Measurements from ENCODE around the gene PPFIBP1.
"Not testable (repeated sequence)": the region's sequence is repeated elsewhere in the genome, so short reads cannot be mapped to it uniquely, and the experiment has no call there.

The PPFIBP1 gene

DNA sequence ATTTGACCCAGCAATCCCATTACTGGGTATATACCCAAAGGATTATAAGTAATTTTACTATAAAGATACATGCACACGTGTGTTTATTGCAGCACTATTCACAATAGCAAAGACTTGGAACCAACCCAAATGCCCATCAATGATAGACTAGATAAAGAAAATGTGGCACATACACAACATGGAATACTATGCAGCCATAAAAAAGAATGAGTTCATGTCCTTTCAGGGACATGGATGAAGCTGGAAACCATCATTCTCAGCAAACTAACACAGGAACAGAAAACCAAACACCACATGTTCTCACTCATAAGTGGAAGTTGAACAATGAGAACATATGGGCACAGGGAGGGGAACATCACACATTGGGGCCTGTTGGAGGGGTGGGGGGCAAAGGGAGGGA lies 20.9 kb downstream of the PPFIBP1 start:
- DNase-seq = not testable (repeated sequence)

DNA sequence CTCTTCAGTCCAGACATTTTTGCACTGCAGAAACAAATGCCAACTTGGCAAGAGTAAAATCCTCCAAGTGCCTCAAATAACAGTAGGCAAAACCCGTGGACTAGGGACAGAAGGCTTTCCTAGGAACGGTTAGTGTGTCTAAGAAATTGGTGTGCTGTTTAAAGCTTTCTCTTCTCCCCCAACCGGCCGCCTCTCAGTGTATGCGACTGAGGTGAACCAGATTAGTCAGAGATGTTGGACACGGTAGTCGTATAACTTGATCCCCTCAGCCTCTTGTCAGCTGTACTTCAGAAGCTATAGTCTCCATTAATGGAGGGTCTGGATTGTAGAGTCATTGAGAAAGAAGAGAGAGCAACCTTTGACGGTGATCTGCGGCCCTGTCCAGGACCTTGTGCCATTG lies 21.7 kb downstream of the PPFIBP1 start:
- DNase-seq = no peak

DNA sequence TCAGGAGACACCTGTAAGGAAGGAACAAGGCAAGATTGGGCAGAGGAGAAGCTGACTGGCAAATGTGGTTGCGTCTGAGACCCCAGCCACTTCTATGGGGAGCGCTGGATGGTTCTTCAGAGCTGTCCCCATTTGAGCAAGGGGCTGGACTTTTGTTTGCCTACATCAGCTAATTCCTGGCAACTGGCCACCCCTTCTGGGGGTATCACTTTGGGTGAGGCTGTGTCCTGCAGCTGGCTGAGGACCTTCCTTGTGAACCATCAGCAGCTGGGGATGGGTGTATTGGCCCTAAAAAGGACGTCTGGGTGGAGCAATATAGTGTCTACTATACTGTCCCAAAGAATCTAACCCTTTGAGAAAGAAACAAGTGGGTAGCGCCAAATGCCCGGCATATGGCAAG lies 23.6 kb downstream of the PPFIBP1 start:
- no peak for DNase-seq

DNA sequence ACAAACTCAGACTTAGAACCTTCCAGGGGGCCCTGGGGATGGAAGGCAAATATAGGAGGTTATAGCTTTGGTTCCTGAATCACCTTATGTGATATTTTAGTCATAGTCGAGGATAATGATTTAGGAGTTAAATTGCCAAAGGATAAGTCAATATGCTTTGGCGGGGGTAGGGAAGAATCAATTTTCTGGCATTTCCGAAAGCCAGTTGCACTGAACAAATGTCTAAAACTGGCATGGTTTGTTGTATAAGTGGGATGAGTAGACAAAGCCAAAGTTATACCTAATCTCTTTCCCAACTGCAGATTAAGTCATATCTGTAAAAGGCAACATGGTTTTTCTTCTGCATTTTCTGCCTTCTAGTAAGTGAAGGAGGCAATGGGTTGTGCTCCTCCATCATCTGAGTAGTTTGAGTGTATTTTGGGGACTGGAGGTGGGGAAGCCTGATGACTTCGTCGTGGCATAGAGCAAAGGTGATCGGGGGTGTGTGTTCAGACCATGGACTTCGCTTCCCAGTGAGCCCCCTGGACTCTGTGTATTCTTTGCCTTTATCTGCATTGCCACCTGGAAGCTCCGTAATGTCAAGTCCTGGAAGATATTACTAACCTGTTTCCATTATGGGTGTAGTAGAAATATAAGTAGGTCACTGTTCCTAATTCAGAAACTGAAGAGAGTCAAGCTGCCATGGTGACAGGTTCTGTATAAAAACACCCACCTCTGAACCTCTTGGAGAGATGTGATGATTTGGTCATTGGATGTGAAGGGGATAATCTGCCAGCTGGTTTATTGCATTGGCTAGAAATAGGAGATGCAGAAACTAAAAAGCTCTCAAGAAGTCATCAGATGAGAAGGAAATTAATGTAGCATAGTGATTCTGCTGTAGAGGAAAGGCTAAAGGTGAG lies 24.5 kb downstream of the PPFIBP1 start:
- no peak for DNase-seq

DNA sequence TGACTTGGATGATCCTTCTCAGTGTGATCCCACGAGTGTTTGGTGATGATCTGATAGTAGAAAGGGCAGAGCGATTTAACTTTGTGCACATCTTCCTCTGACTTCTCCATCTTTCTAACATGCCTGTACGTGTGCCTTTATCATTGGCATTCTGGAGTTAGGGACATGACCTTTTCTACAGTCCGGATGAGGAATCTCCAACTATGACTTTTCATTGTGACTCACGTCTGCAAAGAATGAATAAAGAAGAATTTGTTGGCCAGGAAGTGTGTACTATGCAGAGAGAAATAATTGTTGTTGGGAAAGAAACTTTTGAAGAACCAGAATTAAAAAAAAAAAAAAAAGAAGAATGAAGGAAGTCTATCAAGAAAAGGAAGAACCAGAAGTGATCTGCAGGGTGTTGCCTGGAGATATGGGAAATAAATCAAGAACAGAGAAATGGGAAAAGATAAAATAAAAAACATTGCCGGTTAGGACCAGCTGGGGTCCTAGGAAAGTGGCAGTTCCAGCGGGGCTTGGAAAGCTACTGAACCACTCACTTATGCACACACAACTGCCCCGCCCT lies 25.3 kb downstream of the PPFIBP1 start:
- DNase-seq = peak; percentile 91

DNA sequence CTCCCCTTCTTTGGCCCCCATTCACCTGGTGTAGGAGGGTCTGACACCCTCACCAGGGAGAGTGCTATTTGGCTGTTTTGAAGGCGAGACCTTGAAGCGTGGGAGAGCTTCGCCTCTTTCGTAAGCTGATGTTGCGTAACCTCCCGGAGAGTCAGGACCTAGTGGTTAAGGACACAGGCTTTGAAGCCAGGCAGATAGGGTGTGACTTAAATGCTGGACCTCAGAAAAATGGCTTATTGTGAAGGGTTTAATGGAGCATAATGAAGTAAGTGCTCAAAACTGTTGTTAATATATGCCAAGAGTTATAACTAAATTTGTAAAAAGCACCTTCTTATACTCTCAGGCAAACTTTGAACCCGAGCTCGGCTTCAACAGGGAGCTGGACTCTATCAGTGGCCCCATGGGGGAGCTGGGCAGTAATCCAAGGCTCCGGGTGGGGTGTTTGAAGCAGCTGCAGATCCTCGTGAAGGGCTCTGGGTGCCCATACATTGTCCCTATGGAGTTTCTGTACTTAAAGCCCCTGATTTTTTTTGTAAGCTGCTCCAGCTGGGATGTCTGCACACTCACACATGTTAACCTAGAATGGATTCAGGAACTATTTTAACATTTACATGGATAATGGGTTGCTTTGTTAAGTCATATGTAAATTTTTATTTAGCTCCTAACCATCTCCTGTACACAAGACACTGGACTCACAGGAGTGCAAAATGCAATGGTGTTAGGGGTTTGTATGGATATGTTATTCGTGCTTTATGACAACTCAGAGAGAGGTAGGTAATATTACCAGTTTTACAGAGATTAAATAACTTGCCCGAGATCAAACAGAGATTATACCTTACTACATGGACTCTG lies 26.0 kb downstream of the PPFIBP1 start:
- DNase-seq = peak; percentile 92

DNA sequence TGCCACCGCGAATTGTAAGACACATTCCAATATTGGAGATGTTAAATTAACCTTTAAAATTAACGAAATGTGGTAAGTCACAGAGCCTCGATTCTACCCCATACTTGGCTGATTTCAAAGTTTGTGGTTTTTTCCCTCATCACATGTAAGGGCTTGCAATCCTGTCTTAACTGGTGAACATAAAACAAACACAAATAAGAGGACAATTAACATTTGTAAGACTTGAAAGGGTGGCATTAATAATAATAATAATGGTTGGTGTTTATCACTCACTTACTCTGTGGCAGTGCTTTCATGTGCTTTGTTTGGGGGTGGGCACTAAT lies 26.6 kb downstream of the PPFIBP1 start:
- DNase-seq = no peak

DNA sequence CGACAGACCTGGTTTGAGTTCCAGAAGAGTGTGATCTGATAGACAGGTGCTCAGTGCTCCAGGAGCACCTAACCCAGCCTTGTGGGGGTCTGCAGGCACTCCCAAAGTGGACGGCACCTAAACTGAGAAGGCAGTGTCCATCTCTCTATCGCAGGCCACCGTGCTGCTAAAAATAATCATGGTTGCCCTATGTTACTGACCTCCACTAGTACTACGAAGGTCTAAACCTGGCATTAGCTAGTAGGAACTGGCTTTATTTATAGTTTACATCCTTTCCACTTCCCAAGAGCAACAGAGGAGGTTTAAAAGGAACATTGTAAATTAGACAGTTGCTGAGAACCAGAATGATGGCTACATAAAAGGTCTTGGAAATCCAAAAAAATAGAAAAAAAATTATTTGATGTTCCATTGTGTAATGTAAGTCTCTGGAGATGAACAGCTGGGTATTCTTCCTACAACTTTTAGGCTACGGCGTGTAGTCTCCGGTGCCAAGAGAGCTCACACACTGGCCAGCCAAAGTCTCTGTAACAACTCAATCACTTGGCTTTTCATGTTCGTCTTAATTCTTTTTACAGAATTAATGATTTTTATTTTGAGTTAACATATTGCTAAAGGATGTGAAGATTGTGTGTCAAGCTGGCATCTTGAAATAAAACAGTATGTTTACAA lies 27.3 kb downstream of the PPFIBP1 start:
- DNase-seq = no peak

DNA sequence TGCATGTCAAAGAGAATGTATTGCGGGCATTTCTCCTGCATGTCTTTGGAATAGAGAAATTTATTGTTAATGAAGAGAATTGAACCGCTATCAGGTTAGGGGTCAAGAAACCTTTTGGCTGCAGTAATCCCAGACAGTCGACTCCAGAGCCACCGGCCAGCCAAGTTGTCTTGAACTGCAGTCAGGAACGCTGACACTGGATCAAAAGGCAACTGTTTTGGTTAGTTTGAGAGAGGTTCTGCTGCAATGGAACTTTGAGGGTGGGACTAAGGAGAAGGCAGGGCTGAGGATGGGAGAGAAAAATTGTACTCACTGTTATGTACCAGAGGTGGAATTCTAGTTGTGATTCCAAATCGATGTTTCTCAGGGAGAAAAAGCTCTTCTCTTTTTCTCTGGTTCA lies 28.2 kb downstream of the PPFIBP1 start:
- DNase-seq = no peak

DNA sequence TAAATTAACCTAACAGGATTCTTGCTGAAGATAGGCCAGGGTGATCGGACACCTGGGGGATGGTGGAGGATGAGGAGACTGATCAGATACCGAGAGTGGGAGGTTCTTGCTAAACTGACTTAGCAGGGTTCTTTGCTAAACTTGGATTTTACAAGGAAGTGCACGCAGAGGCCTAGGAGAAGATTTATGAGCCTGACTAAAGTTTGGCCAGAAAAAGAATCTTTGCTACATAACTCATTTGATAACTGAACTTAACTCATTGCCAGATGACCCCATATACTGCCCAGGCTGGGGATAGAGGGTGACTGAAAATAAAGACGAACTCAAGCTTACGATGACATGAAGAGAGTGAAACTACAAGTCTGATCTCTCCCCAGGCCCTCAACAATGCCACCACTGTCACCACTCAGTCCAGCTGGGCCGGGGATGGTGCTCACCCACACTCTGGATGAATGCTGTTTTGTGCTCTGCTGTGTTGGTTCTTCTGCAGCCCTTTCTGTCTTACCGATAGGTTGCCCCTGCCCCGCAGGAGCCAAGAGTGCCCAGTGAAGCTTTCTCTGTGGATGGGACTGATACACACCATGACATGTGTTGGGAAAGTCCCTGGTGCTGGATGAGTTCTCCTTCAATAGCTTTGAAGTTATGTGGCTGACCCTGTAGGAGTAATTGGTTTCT lies 29.0 kb downstream of the PPFIBP1 start:
- no peak for DNase-seq

DNA sequence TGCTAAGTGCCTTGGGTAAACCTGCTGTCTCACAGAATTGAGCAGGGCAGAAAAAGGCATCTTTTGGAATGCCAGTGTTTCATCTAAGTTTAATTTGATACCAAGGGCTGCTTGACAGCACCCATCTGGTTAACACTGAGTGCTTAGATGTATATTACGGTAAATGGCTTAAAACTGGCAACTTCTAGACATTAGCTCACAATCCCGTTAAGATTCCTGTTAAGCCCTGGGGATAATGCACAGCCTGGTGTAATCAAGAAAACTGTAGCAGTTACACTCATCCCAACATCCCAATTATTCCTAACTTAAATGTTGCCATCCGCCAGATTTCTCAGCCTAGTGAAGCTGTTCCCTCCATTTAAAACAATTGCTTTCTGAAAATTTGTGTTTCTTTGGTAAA lies 29.9 kb downstream of the PPFIBP1 start:
- DNase-seq = no peak

DNA sequence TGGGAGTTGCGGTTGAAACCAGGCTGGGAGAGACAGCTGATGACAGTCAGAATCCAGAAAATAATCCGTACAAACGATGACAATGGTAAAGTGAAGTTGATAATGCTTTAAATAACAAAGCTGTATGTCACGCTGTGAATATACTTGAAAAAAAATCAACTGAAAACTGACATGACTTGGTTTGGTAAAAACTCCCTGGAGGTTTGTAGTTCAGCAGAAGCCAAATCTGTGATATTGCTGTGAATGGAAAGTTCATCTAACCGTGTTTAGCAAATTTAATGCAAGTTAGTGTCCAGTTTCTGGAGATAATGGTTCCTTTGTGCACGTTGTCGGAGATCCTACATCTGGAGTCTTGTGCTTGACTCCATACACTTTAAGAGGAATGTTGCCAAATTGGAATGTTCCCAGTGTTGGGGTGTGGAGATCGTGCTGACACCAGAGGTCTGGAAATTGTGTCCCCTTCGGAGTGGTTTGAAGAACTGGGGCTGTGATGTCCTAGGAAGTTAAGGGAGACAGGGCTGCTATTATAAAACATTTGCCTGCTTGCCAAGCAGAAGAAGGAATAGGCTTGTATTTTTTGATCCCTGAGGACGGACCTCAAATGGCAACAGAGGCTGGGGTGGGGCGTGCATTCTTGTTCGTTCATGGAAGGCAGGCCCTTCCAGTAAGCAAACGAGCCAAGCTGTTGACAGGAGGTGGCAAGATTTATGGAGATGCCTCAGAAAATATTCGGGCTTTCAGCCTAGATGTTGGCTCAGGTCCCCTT lies 30.6 kb downstream of the PPFIBP1 start:
- peak; percentile 79 for DNase-seq

DNA sequence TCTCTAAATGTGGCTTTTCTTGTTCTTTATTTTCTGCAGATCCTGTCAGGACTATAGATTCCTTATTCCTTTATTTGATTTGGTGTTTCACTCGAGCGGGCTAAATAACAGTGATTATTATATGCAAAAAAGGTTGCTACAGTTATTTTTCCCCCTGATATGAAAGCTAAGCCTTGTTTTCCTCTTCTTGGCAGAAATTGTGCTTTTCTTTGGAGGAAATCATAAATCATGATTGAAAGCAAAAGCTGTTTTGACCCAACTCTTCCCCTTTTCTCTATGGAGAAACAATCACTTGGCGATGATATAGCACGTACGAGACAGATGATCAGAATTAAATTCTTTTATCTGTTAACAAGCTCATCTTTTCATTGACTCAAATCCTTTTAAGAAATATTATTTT lies 31.4 kb downstream of the PPFIBP1 start:
- no peak for DNase-seq

DNA sequence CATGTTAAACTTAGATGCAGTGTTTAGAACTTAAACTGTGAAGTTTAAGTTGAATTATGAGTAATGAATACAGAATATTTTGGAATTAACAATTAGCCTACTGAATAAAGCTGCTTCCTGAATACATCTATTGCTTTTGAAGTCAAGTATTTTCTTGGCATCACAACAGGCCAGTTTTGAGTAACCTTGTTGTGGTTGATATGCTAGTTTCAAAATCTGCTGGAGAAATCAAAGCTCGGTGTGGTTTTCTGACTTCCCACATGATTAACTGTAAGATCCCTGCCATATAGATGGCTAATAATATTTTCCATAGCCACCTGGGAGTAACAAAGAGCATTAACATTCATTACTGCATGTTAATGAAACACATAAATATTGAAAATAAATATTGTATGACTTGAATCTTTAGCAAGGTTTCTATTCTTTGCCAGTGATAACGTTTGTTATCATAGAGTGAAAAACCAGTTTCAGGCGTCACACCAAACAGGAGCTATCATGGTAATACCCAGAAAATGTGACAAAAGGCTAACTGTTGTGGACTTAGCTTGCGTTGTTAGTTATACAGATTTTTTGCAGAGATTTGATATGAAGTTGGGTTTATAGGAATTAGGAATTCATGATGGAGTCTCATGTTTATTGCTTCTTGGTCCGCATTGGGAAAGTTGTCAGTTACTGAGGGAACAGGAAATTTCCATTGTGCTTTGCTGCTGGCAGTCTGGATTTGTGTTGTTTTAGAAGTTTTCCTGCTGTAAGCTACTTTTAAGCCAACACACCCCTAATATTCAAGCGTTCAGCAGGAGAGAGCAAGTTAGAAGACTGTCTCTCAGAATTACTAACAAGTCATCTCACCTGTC lies 32.1 kb downstream of the PPFIBP1 start:
- DNase-seq = peak; percentile 56

DNA sequence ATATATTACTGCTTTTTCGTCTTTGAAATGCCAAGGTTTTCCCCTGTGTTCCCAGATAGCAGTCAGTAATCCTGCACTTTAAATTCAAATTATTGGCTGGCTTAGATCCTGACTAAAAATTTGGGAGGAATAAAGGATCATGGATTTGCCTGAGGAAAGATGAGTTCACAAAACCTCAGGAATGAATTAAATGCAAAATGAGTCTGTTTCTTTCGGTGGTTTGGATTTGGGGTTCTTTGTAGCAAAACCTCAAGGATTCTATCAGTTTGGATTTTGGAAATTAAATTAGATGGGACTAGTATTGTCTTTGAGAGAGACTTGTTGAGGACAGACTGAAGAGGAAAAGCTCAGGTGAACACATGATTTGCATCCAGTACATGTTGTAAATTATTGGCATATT lies 36.1 kb downstream of the PPFIBP1 start:
- peak; percentile 43 for DNase-seq

DNA sequence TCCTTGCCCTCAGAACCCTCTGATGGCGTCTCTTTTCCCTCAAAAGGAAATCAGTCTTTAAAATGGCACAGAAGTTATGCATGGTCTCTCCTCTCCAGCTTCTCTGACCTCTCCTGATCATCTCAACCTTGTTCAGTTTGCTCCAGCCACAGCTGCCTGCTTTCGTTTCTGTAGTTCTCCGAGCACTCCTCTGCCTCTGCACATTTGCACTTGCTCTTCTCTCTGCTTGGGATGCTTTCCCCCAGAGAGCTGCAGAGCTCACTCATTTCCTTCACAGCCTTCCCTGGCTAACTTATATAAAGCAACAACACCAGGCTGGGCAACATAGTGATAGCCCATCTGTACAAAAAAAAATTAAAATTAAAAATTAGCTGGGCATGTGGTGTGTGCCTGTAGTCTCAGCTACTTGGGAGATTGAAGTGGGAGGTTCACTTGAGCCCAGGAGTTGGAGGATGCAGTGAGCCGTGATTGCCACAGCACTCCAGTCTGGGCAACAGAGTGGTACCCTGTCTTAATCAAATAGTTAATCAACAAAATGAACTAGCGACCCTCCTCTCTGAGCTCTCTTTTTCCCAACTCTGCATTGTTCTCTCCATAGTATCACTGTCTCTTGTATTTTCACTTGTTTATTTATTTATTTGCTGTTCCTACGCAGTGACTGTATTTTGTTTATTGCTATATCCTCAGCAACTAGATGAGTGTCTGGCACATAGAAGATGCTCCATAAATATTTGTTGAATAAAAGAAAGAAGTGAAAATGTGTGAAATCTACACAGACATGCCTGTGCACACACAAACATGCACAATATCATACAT lies 37.7 kb downstream of the PPFIBP1 start:
- DNase-seq = no peak

DNA sequence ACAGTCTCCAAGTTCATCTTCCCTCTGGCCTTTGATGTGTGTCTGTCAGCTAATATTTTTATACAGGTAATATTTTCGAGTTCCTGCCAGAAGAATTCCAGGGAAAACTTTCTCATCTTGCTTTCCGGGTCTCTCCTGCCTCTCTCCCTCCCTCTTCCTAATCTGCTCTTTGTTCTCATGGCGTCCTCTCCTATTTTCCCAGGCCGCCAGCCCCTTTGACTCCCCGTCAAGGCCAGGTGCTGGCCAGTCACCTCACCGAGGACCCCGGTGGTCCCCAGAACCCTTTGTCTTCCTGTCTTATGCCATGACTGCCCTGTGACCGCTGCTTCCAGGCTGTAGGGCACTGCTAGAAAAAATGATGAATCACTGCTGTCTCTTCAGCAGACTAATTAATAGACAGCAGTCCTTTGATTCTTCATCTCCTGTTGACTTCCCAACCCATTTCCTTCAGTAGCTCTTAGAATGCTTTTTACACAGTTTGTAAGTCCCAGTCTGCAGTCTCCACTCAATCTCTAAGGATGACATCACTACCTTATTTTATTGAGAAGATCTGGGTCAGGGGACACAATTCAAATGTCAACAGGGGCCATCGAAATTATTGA lies 40.7 kb downstream of the PPFIBP1 start:
- DNase-seq = peak; percentile 40

DNA sequence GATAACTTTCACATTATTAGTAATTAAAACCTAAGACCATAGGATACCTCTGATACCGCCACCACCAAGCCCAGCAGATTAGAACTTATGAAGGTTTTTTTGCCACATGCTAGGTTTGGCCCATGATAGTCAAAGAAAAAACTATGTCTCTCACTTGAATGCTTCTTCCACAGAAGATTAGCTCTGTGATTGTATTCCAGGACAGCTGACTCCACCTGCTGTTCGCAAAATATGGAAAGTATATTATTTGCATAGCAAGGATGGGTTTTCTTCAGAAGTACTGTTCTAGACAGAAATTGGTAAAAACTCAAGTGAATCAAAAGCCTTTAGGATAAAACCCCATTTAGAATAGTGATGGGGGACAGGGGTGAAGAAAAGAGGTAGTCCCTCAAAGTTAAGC lies 42.2 kb downstream of the PPFIBP1 start:
- DNase-seq = no peak

DNA sequence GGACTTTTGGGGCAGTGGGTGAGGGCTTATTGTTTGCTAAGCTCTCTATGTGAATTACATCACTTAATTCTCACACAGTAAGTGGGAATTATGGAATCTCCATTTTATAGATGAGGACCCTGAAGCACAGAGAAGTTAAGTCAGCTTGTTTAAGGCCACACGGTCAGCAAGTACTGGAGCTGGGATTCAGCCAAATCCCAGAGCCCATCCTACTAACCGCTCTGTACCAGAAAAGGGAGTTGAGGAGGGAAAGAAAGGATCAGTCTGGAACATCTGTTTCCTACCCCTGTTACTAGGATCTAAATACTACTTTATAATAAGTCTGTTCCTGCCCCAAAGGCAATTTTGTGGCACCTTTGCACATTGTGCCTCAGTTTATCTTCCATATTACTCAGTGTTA lies 42.6 kb downstream of the PPFIBP1 start:
- DNase-seq = no peak

DNA sequence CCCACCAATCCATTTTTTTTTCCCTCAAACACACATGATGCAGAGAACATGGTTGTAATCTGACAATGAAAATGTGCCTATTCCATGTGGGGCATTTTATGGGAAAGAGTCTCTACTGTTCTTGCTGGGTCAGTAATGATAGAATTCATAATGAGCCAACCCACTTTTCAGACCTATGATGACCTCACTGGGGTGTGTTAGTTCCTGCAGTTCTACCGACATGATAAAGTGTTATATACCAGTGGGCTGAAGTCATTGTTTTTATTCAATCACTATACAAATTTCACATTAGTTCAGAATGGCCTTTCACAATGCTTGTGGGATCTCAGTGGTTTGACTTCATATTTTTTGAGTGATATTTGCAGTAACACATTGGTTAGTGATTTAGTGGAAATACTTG lies 47.5 kb downstream of the PPFIBP1 start:
- DNase-seq = peak; percentile 95
